GM18505 (cell line): ENCODE results near the gene SPAG16.
"Not testable (repeated sequence)": the region's sequence is repeated elsewhere in the genome, so short reads cannot be mapped to it uniquely, and the experiment has no call there.

ENCODE experiments used
- ATAC-seq: cut with Tn5 transposase; IDR thresholded peaks from one replicate; pipeline ENCODE4 v1.9.1; 2021; ENCODE audit not compliant: unreplicated experiment
- POLR2A ChIP-seq: IDR thresholded peaks from 4 replicates; pipeline ENCODE4 v1.6.1; 2011; ENCODE audit warnings: borderline replicate concordance; ENCODE audit not compliant: insufficient read depth, insufficient read length; ENCODE audit errors: extremely low read depth

SPAG16 gene

DNA sequence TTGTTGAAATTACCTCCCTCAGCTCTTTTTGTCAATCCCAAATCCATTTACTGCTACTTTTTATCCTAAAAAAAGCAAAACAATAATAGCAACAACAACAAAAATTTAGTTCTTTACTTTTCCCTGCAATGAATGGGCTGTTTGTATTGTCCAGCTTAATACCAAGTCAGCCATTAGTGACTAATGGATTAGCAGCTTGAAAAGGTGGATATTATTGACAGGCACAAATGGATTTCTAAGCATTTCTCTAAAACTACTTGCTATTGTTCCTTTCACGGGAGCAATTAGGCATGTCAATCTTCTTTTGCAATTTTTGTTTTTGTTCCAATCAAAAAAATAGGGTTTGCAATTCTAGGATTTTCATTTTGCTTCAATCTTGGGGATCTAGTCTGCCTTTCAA is 32.1 kb upstream of the SPAG16 start:
- TF ChIP-seq POLR2A = no peak
- ATAC-seq = no peak

GRCh38 chr2:213253162-213253561 is 31.1 kb upstream of the SPAG16 start:
- ATAC-seq = no peak
- no peak for TF ChIP-seq POLR2A

- TF ChIP-seq POLR2A = no peak
Measured at GRCh38 chr2:213259266-213259665, 25.0 kb upstream of the SPAG16 start.

DNA sequence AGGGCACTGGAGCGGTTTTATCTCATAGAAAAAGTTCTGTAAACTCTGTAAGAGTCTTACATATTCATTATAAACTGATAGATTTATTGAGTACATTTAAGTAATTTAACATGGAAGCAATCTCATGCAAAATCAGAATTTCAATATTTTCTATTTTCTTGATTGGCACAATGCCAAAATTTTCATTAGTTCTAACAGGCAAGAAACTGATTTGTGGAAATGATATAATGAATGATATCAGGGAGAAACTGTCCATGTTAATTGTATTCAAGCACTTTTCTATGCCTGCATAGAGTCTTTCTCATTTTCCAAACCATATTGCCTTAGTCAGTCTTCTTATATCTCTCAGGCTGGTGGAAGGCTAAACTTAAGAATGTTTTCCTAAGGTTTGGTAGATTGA is 23.0 kb upstream of the SPAG16 start:
- ATAC-seq = no peak
- no peak for TF ChIP-seq POLR2A

More at GRCh38 chr2:213259266-213259665, 25.0 kb upstream of the SPAG16 start:
- no peak for ATAC-seq

- ATAC-seq = no peak
- TF ChIP-seq POLR2A = no peak
Measured at GRCh38 chr2:213261715-213262114, 22.5 kb upstream of the SPAG16 start.

DNA sequence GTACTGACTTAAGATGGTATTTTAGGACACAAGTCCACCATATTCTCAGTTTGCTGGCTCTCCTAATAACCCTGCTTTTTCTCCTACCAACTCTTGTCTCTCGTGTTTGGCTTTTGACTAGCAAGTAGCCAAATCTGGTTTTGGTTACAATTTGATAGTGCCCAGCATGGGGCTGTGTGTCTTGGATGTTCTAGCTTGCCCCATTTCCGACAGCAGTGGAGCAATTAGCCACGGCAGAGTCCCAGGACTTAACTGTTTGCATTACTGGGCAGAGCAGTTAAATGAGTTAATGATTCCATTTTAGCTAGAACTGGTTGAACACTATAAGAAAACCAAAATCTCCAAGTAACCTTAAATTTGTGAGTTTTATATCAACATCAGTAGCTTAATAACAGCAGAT is 18.6 kb upstream of the SPAG16 start:
- no peak for TF ChIP-seq POLR2A
- ATAC-seq = no peak

- no peak for TF ChIP-seq POLR2A
- ATAC-seq = no peak
Measured at GRCh38 chr2:213266421-213266820, 17.8 kb upstream of the SPAG16 start.

DNA sequence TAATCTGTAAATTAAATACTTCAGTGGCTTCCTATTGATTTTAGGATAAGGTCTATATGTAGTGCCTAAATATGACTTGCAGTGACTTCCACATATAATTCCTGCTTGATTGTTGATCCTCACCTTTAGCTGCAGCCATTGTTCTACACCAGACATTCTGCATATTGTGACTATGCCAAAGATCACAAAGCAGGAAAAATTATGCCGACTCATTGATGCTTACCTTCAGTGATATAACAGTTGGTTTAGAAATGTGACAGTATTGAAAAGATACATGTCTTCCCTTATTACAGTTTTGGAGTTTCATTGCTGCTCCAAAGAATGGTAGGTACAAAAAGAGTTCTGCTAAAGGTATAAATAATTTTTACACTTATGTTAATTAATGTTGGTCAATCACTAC is 12.3 kb upstream of the SPAG16 start:
- no peak for ATAC-seq
- no peak for TF ChIP-seq POLR2A

GRCh38 chr2:213274143-213274542 is 10.1 kb upstream of the SPAG16 start:
- no peak for TF ChIP-seq POLR2A
- ATAC-seq = no peak

- ATAC-seq = no peak
Measured at GRCh38 chr2:213275265-213275664, 9.0 kb upstream of the SPAG16 start.

DNA sequence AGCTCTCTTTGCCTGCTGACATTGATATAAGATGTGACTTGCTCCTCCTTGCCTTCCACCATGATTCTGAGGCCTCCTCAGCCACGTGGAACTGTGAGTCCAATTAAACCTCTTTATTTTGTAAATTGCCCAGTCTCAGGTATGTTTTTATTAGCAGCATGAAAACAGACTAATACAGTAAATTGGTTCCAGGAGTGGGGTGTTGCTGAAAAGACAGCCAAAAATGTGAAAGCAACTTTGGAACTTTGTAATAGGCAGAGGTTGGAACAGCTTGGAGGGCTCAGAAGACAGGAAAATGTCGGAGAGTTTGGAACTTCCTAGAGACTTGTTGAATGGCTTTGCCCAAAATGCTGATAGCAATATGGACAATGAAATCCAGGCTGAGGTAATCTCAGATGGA is 7.1 kb upstream of the SPAG16 start:
- ATAC-seq = not testable (repeated sequence)

More at GRCh38 chr2:213275265-213275664, 9.0 kb upstream of the SPAG16 start:
- no peak for TF ChIP-seq POLR2A

DNA sequence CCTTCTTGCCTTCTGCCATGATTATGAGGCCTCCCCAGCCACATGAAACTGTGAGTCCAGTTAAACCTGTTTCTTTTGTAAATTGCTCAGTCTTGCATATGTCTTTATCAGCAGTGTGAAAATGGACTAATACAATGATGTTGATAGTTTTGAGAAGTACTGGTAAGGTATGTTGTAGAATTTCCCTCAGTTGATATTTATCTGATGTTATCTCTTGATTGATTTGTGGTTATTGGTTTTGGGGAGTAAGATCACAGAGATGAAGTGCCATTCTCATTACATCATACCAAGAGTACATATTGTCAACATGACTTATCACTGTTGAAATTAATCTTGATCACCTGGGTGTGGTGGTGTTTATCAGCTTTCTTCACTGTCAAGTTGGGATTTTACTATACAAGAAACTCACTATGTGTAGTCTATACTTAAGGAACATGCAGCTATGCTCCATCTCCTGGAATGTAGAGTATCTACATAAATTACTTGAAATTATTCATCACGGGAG is 5.1 kb upstream of the SPAG16 start:
- ATAC-seq = no peak
- TF ChIP-seq POLR2A = no peak

GRCh38 chr2:213279971-213280370 is 4.3 kb upstream of the SPAG16 start:
- TF ChIP-seq POLR2A = no peak
- no peak for ATAC-seq

GRCh38 chr2:213281156-213281555 is 3.1 kb upstream of the SPAG16 start:
- TF ChIP-seq POLR2A = no peak
- no peak for ATAC-seq

GRCh38 chr2:213285404-213285803 is 1.1 kb downstream of the SPAG16 start:
- ATAC-seq = no peak
- no peak for TF ChIP-seq POLR2A
